ENCODE results near the gene TMEM101. TPM values are rescaled to one million over a fixed set of nuclear protein-coding genes. Genes with fewer than 3 reads are reported as not detected.
"Not testable (repeated sequence)": the region's sequence is repeated elsewhere in the genome, so short reads cannot be mapped to it uniquely, and the experiment has no call there.

TMEM101 gene
- total and polyA plus RNA-seq, 2 donors = 23.8 to 28.7 TPM

GRCh38 chr17:44033861-44034408 is 19.2 kb upstream of the TMEM101 start:
- 77% methylated on average over 3 of the region's 3 CpGs for WGBS
- no peak for DNase-seq (ENCODE audit: low read depth in 6 of 9, low spot score in 9 of 9)
- no peak overlapping the region for H3K4me3 ChIP-seq (ENCODE audit: low read length in 2 of 2)
- H3K9me3 ChIP-seq (ENCODE audit: control insufficient read depth in 2 of 2, insufficient read depth in 1 of 2, low read length in 1 of 2) = no peaks in the 10 kb centered on the region
- peaks cover 53 to 58% of the 10 kb centered on the region in 2 donors for H3K36me3 ChIP-seq (ENCODE audit: control insufficient read depth in 2 of 2, insufficient read depth in 2 of 2, low read length in 1 of 2)
- no peaks in the 10 kb centered on the region for H3K27me3 ChIP-seq (ENCODE audit: control insufficient read depth in 2 of 2, insufficient read depth in 1 of 2, low read length in 1 of 2)
- no peak overlapping the region for H3K27ac ChIP-seq (ENCODE audit: low read depth in 1 of 2, low read length in 1 of 2)
- H3K4me1 ChIP-seq (ENCODE audit: control insufficient read depth in 2 of 2, insufficient read depth in 2 of 2, low read length in 2 of 2) = no peaks in the 10 kb centered on the region

- peaks cover 25 to 38% of the 10 kb centered on the region in 2 donors for H3K36me3 ChIP-seq (ENCODE audit: control insufficient read depth in 2 of 2, insufficient read depth in 2 of 2, low read length in 1 of 2)
- no peaks in the 10 kb centered on the region for H3K27me3 ChIP-seq (ENCODE audit: control insufficient read depth in 2 of 2, insufficient read depth in 1 of 2, low read length in 1 of 2)
- DNase-seq (ENCODE audit: low read depth in 6 of 9, low spot score in 9 of 9) = no peak
- H3K27ac ChIP-seq (ENCODE audit: low read depth in 1 of 2, low read length in 1 of 2) = no peak overlapping the region
- WGBS = 93% methylated on average over 3 of the region's 3 CpGs
- no peak overlapping the region for H3K4me3 ChIP-seq (ENCODE audit: low read length in 2 of 2)
- no peaks in the 10 kb centered on the region for H3K9me3 ChIP-seq (ENCODE audit: control insufficient read depth in 2 of 2, insufficient read depth in 1 of 2, low read length in 1 of 2)
- no peaks in the 10 kb centered on the region for H3K4me1 ChIP-seq (ENCODE audit: control insufficient read depth in 2 of 2, insufficient read depth in 2 of 2, low read length in 2 of 2)
Observed at GRCh38 chr17:44030482-44030881, 15.7 kb upstream of the TMEM101 start.

- H3K36me3 ChIP-seq (ENCODE audit: control insufficient read depth in 2 of 2, insufficient read depth in 2 of 2, low read length in 1 of 2) = peaks cover 28 to 38% of the 10 kb centered on the region in 2 donors
- no peak overlapping the region for H3K27ac ChIP-seq (ENCODE audit: low read depth in 1 of 2, low read length in 1 of 2)
- WGBS = 97% methylated on average over 5 of the region's 5 CpGs
- DNase-seq (ENCODE audit: low read depth in 6 of 9, low spot score in 9 of 9) = no peak
- no peaks in the 10 kb centered on the region for H3K9me3 ChIP-seq (ENCODE audit: control insufficient read depth in 2 of 2, insufficient read depth in 1 of 2, low read length in 1 of 2)
- no peaks in the 10 kb centered on the region for H3K4me1 ChIP-seq (ENCODE audit: control insufficient read depth in 2 of 2, insufficient read depth in 2 of 2, low read length in 2 of 2)
- no peak overlapping the region for H3K4me3 ChIP-seq (ENCODE audit: low read length in 2 of 2)
- no peaks in the 10 kb centered on the region for H3K27me3 ChIP-seq (ENCODE audit: control insufficient read depth in 2 of 2, insufficient read depth in 1 of 2, low read length in 1 of 2)
Observed at GRCh38 chr17:44029736-44030135, 15.0 kb upstream of the TMEM101 start.

DNA sequence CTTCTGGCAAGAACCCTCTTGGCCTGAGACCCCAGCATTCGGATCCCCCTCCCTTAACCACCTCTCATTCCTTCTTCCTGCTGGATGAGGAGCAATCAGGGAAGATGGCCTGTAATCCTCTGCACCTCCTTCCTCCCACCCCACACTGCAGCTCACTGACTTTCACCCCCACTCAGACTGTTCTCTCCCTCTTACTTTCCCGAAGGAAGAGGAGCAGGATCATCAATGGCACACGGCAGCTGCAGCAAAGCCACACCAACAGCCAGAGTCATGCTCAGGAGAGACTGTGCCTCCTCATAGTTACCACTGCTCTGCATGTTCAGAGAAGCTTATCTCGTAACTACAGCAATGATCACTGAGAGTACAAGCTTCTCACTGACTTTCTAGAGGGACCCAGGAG is 10.1 kb upstream of the TMEM101 start:
- no peaks in the 10 kb centered on the region for H3K9me3 ChIP-seq (ENCODE audit: control insufficient read depth in 2 of 2, insufficient read depth in 1 of 2, low read length in 1 of 2)
- 96% methylated on average over 4 of the region's 4 CpGs for WGBS
- DNase-seq (ENCODE audit: low read depth in 6 of 9, low spot score in 9 of 9) = no peak
- H3K4me1 ChIP-seq (ENCODE audit: control insufficient read depth in 2 of 2, insufficient read depth in 2 of 2, low read length in 2 of 2) = no peaks in the 10 kb centered on the region
- H3K27ac ChIP-seq (ENCODE audit: low read depth in 1 of 2, low read length in 1 of 2) = no peak overlapping the region
- H3K27me3 ChIP-seq (ENCODE audit: control insufficient read depth in 2 of 2, insufficient read depth in 1 of 2, low read length in 1 of 2) = no peaks in the 10 kb centered on the region
- no peak overlapping the region for H3K4me3 ChIP-seq (ENCODE audit: low read length in 2 of 2)
- H3K36me3 ChIP-seq (ENCODE audit: control insufficient read depth in 2 of 2, insufficient read depth in 2 of 2, low read length in 1 of 2) = peaks cover 14 to 15% of the 10 kb centered on the region in 2 donors

GRCh38 chr17:44024271-44024663 is 9.5 kb upstream of the TMEM101 start:
- H3K9me3 ChIP-seq (ENCODE audit: control insufficient read depth in 2 of 2, insufficient read depth in 1 of 2, low read length in 1 of 2) = no peaks in the 10 kb centered on the region
- H3K36me3 ChIP-seq (ENCODE audit: control insufficient read depth in 2 of 2, insufficient read depth in 2 of 2, low read length in 1 of 2) = peaks cover 11 to 14% of the 10 kb centered on the region in 2 donors
- 88% methylated on average over 6 of the region's 6 CpGs for WGBS
- no peaks in the 10 kb centered on the region for H3K4me1 ChIP-seq (ENCODE audit: control insufficient read depth in 2 of 2, insufficient read depth in 2 of 2, low read length in 2 of 2)
- no peak for DNase-seq (ENCODE audit: low read depth in 6 of 9, low spot score in 9 of 9)
- no peak overlapping the region for H3K27ac ChIP-seq (ENCODE audit: low read depth in 1 of 2, low read length in 1 of 2)
- H3K4me3 ChIP-seq (ENCODE audit: low read length in 2 of 2) = no peak overlapping the region
- no peaks in the 10 kb centered on the region for H3K27me3 ChIP-seq (ENCODE audit: control insufficient read depth in 2 of 2, insufficient read depth in 1 of 2, low read length in 1 of 2)

DNA sequence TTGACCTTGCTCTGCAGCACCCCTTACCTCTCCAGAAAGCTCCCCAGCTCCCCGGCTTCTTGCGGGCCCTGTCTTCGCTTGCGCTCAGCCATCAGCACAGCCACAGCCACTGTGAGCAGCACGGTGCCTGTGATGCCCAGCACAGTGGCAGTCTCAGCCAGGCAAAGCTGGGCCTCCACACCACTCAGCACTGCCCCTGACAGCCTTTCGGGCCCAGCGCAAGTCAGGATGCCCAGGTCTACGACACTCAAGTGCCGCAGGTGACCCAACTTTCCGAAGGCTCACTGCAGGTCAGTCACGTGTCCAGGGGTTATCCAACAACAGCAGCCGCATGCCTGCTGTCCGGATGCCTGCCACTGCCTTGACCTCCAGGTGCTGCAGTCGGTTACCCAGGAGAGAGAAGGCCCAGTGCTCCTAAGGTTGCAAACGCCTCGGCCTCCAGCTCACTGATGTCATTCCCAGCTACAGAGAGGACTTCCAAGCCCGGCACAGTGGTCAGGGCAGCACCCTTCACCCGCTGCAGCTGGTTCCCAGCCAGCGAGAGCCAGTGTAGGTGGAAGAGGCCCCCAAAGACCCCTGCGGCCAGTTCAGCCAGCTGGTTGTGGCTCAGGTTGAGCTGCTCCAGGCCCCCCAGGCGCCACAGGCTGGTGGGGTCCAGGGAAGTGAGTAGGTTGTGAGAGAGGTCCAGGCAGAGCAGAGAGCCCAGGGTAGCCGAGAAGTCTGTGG is 8.9 kb upstream of the TMEM101 start:
- H3K9me3 ChIP-seq (ENCODE audit: control insufficient read depth in 2 of 2, insufficient read depth in 1 of 2, low read length in 1 of 2) = no peaks in the 10 kb centered on the region
- H3K36me3 ChIP-seq (ENCODE audit: control insufficient read depth in 2 of 2, insufficient read depth in 2 of 2, low read length in 1 of 2) = peaks cover 11% of the 10 kb centered on the region in 2 donors
- no peaks in the 10 kb centered on the region for H3K27me3 ChIP-seq (ENCODE audit: control insufficient read depth in 2 of 2, insufficient read depth in 1 of 2, low read length in 1 of 2)
- 98% methylated on average over 22 of the region's 22 CpGs for WGBS
- DNase-seq (ENCODE audit: low read depth in 6 of 9, low spot score in 9 of 9) = no peak
- H3K4me1 ChIP-seq (ENCODE audit: control insufficient read depth in 2 of 2, insufficient read depth in 2 of 2, low read length in 2 of 2) = no peaks in the 10 kb centered on the region
- no peak overlapping the region for H3K27ac ChIP-seq (ENCODE audit: low read depth in 1 of 2, low read length in 1 of 2)
- H3K4me3 ChIP-seq (ENCODE audit: low read length in 2 of 2) = no peak overlapping the region

DNA sequence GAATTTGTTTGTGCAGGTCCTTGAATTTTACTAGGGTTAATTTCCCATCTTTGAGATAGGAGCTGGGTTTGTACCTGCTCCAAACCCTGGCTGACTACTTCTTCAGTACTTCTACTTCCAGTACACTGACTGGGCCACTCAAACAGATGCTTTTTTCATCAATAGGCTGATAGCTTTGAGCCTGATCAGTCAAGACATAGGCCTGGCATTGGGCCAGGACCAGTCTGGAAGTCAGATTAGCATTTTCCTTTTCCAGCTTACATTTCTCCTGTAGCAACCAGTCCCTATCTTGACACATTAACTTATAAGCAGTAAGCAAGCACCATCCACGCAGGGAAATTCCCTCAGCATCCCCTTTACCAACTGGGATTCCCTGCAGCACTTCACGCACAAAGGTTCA is 7.5 kb upstream of the TMEM101 start:
- H3K9me3 ChIP-seq (ENCODE audit: control insufficient read depth in 2 of 2, insufficient read depth in 1 of 2, low read length in 1 of 2) = no peaks in the 10 kb centered on the region
- H3K36me3 ChIP-seq (ENCODE audit: control insufficient read depth in 2 of 2, insufficient read depth in 2 of 2, low read length in 1 of 2) = peaks cover 6 to 11% of the 10 kb centered on the region in 2 donors
- H3K27ac ChIP-seq (ENCODE audit: low read depth in 1 of 2, low read length in 1 of 2) = no peak overlapping the region
- 96% methylated on average over 2 of the region's 2 CpGs for WGBS
- DNase-seq (ENCODE audit: low read depth in 6 of 9, low spot score in 9 of 9) = no peak
- H3K4me3 ChIP-seq (ENCODE audit: low read length in 2 of 2) = no peak overlapping the region
- no peaks in the 10 kb centered on the region for H3K4me1 ChIP-seq (ENCODE audit: control insufficient read depth in 2 of 2, insufficient read depth in 2 of 2, low read length in 2 of 2)
- H3K27me3 ChIP-seq (ENCODE audit: control insufficient read depth in 2 of 2, insufficient read depth in 1 of 2, low read length in 1 of 2) = no peaks in the 10 kb centered on the region

DNA sequence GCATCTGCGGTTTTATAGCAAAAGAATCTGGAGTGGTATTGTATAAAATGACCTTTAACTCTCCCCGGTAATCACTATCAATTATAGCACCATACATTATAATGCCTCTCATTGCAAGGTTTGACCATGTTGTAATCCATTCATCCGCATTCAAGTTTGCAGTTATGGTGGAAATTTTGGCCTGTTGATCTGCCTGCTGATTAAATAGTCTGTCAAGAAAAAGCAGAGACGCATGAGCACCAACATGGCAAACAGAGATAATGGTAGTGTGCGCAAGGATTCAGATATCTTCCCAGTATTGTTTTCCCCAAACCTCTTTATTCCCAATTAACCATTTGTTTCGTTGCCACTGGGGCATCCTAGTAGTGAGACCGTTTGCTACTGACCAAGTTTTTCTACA is 6.5 kb upstream of the TMEM101 start:
- WGBS = 99% methylated on average over 7 of the region's 7 CpGs
- peaks cover 6 to 11% of the 10 kb centered on the region in 2 donors for H3K36me3 ChIP-seq (ENCODE audit: control insufficient read depth in 2 of 2, insufficient read depth in 2 of 2, low read length in 1 of 2)
- H3K9me3 ChIP-seq (ENCODE audit: control insufficient read depth in 2 of 2, insufficient read depth in 1 of 2, low read length in 1 of 2); DNase-seq (ENCODE audit: low read depth in 6 of 9, low spot score in 9 of 9); H3K4me1 ChIP-seq (ENCODE audit: control insufficient read depth in 2 of 2, insufficient read depth in 2 of 2, low read length in 2 of 2); H3K4me3 ChIP-seq (ENCODE audit: low read length in 2 of 2); H3K27me3 ChIP-seq (ENCODE audit: control insufficient read depth in 2 of 2, insufficient read depth in 1 of 2, low read length in 1 of 2); H3K27ac ChIP-seq (ENCODE audit: low read depth in 1 of 2, low read length in 1 of 2): not testable (repeated sequence)

DNA sequence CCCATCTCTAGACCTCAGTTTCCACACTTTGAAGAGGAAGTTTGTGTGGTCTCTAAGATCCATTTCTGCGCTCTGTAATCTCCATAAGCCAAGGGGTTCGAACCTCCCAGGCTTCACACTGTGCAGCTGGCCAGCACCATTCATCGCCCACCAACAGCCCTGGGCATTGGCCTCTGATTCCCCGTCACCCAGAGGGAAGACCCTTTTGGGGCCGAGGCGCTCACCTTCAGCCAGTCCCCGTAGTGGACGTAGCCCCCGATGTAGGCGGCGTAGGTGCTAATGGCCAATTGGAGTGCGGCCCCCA is 678 bp downstream of the TMEM101 start:
- Histone ChIP-seq H3K9me3 (ENCODE audit: control insufficient read depth in 2 of 2, insufficient read depth in 1 of 2, low read length in 1 of 2) (no peaks in the 10 kb centered on the region), H3K27ac (ENCODE audit: low read depth in 1 of 2, low read length in 1 of 2) (no peak overlapping the region), H3K27me3 (ENCODE audit: control insufficient read depth in 2 of 2, insufficient read depth in 1 of 2, low read length in 1 of 2) (no peaks in the 10 kb centered on the region), H3K4me1 (ENCODE audit: control insufficient read depth in 2 of 2, insufficient read depth in 2 of 2, low read length in 2 of 2) (peaks cover 6 to 11% of the 10 kb centered on the region in 2 donors), H3K4me3 (ENCODE audit: low read length in 2 of 2) (peak overlapping the region; percentile 63 to 80), H3K36me3 (ENCODE audit: control insufficient read depth in 2 of 2, insufficient read depth in 2 of 2, low read length in 1 of 2) (peaks cover 4 to 17% of the 10 kb centered on the region in 2 donors)
- 24% methylated on average over 12 of the region's 12 CpGs for WGBS
- no peak for DNase-seq (ENCODE audit: low read depth in 6 of 9, low spot score in 9 of 9)
